HG03520 (cell line): Measurements from ENCODE around the gene C4B.
"Not testable (repeated sequence)": the region's sequence is repeated elsewhere in the genome, so short reads cannot be mapped to it uniquely, and the experiment has no call there.

Experiments used
- ATAC-seq: cut with Tn5 transposase; IDR thresholded peaks from one replicate; pipeline ENCODE4 v1.9.1; 2021; ENCODE audit warnings: mild to moderate bottlenecking, moderate library complexity; ENCODE audit not compliant: unreplicated experiment

Gene C4B

DNA sequence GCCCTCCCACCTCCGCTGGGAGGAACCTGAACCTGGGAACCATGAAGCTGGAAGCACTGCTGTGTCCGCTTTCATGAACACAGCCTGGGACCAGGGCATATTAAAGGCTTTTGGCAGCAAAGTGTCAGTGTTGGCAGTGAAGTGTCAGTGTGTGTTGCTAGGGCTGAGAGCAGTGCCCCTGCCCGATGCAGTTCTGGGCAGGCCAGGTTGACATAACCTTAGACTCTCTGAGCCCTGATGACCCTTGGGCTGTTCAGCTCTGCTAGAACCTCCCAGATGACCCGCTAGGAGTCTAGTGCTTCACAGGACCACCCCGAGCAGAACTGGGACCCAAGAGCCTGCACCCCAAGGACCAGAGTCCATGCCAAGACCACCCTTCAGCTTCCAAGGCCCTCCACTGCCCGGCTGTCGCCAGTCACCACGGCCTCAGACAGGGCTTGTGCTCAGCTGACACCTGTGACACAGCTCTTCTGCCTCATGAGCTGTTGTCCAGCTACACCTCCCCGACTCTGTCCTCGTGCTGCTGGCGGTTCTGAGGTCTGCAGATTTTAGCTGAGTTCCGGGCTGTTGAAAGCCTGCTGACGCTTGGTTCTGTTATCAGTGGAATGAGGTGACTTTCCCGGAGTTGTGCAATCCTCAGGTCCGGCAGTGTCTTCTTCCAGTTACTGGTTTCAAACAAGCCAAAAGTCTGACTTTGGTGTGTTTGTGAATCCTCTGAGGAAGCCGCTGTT is 20.9 kb downstream of the C4B start:
- ATAC-seq: not testable (repeated sequence)

DNA sequence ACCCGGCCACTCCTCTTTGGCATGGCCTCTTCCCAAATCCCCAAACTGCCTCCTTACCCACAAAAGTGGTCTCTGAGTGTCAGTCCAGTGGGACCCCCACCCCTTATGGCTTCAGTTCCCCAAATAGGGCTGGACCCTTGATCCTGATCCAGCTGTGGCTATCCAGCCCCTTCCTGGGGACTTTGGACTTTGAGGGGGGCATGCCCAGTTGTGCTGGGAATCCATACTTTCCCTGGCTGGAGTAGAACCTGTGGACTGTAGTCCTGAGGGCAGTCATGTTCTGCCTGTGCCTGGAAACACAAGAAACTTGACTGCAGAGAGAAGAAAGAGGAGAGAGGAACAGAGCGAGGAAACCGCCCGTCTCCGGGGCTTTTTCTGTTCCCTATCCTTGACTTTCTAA is 22.5 kb downstream of the C4B start:
- ATAC-seq: not testable (repeated sequence)

DNA sequence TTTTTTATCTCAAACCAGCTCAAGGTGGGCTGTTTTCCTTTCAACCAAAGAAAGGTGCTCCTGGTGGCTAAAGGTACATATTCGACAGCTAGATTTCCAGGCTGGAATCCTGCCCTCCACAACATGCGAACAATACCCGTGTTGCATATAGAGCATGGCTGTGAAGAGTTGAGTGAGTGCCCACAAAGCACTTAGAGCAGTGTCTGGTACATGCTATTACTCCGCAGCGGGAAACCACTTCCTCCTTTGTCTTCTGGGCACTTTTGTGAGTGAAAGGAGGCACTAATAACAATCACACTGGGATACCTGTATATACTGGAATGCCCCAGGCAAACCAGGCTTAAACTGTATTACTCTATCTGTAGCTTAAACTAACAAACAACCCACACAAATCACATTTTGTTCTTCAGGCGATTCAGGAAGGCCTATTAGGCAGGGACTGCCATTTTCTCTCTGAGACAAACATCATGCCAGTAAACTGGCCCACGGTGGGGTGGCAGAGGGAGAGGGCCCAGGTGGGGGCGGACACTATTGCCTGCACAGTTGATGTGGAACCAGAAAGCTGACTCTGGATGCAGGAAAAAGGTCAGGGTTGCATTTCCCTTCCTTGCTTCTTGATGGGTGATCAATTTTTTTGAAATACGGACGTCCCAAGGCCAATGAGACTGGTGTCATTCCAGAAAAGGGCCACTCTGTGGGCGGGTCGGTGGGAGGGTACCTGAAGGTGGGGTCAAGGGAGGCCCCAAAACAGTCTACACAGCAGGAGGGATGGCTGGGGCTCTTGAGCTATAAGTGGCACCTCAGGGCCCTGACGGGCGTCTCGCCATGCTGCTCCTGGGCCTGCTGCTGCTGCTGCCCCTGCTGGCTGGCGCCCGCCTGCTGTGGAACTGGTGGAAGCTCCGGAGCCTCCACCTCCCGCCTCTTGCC is 23.3 kb downstream of the C4B start, which contains the start of gene CYP21A2:
TSS of gene CYP21A2 (plus strand) at position 818 of the 927 bp plus-strand sequence. CDS start at position 826, 8 bp downstream.
- not testable (repeated sequence) for ATAC-seq

DNA sequence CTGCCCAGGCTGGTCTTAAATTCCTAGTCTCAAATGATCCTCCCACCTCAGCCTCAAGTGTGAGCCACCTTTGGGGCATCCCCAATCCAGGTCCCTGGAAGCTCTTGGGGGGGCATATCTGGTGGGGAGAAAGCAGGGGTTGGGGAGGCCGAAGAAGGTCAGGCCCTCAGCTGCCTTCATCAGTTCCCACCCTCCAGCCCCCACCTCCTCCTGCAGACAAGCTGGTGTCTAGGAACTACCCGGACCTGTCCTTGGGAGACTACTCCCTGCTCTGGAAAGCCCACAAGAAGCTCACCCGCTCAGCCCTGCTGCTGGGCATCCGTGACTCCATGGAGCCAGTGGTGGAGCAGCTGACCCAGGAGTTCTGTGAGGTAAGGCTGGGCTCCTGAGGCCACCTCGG is 24.3 kb downstream of the C4B start:
- not testable (repeated sequence) for ATAC-seq

DNA sequence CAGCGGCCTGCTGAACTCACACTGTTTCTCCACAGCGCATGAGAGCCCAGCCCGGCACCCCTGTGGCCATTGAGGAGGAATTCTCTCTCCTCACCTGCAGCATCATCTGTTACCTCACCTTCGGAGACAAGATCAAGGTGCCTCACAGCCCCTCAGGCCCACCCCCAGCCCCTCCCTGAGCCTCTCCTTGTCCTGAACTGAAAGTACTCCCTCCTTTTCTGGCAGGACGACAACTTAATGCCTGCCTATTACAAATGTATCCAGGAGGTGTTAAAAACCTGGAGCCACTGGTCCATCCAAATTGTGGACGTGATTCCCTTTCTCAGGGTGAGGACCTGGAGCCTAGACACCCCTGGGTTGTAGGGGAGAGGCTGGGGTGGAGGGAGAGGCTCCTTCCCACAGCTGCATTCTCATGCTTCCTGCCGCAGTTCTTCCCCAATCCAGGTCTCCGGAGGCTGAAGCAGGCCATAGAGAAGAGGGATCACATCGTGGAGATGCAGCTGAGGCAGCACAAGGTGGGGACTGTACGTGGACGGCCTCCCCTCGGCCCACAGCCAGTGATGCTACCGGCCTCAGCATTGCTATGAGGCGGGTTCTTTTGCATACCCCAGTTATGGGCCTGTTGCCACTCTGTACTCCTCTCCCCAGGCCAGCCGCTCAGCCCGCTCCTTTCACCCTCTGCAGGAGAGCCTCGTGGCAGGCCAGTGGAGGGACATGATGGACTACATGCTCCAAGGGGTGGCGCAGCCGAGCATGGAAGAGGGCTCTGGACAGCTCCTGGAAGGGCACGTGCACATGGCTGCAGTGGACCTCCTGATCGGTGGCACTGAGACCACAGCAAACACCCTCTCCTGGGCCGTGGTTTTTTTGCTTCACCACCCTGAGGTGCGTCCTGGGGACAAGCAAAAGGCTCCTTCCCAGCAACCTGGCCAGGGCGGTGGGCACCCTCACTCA is 25.0 kb downstream of the C4B start:
- ATAC-seq: not testable (repeated sequence)

DNA sequence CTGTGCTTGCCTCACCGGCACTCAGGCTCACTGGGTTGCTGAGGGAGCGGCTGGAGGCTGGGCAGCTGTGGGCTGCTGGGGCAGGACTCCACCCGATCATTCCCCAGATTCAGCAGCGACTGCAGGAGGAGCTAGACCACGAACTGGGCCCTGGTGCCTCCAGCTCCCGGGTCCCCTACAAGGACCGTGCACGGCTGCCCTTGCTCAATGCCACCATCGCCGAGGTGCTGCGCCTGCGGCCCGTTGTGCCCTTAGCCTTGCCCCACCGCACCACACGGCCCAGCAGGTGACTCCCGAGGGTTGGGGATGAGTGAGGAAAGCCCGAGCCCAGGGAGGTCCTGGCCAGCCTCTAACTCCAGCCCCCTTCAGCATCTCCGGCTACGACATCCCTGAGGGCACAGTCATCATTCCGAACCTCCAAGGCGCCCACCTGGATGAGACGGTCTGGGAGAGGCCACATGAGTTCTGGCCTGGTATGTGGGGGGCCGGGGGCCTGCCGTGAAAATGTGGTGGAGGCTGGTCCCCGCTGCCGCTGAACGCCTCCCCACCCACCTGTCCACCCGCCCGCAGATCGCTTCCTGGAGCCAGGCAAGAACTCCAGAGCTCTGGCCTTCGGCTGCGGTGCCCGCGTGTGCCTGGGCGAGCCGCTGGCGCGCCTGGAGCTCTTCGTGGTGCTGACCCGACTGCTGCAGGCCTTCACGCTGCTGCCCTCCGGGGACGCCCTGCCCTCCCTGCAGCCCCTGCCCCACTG is 25.9 kb downstream of the C4B start:
- not testable (repeated sequence) for ATAC-seq

DNA sequence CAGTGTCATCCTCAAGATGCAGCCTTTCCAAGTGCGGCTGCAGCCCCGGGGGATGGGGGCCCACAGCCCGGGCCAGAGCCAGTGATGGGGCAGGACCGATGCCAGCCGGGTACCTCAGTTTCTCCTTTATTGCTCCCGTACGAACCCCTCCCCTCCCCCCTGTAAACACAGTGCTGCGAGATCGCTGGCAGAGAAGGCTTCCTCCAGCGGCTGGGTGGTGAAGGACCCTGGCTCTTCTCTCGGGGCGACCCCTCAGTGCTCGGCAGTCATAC is 26.4 kb downstream of the C4B start:
- not testable (repeated sequence) for ATAC-seq

DNA sequence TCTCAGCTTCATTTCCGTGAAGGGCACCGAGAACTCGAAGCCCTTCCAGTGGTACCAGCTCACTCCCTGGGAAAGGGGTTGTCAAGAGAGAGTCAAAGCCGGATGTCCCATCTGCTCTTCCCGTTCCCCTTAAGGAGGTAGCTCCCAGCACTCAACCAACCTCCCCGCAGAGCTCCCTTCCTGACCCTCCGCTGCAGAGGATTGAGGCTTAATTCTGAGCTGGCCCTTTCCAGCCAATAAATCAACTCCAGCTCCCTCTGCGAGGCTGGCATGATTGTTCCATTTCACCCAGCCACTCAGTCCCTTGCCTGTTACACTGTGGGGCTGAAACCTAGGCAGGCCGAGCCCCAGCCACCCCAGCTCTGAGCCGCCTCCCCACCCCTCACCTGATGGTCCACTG is 26.8 kb downstream of the C4B start:
- ATAC-seq: not testable (repeated sequence)

DNA sequence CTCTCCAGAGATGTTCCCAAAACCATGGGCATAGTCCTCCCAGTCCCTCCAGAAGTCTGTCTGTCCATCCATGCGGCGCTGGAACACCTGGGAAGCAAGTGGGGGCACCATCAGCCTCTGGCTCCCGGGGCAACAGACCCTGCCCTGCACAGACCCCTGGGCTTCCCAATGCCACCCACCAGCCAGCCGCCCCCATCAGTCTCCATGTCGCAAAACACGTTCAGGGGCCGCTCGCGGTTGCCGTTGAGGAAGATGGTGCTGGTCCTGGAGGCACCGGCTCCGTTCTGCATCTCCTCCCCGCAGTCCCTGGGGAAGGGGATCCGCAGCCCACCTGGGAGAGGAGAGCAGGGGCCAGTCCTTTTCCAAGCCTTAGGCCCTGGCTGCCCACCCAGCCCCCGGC is 27.7 kb downstream of the C4B start:
- not testable (repeated sequence) for ATAC-seq

DNA sequence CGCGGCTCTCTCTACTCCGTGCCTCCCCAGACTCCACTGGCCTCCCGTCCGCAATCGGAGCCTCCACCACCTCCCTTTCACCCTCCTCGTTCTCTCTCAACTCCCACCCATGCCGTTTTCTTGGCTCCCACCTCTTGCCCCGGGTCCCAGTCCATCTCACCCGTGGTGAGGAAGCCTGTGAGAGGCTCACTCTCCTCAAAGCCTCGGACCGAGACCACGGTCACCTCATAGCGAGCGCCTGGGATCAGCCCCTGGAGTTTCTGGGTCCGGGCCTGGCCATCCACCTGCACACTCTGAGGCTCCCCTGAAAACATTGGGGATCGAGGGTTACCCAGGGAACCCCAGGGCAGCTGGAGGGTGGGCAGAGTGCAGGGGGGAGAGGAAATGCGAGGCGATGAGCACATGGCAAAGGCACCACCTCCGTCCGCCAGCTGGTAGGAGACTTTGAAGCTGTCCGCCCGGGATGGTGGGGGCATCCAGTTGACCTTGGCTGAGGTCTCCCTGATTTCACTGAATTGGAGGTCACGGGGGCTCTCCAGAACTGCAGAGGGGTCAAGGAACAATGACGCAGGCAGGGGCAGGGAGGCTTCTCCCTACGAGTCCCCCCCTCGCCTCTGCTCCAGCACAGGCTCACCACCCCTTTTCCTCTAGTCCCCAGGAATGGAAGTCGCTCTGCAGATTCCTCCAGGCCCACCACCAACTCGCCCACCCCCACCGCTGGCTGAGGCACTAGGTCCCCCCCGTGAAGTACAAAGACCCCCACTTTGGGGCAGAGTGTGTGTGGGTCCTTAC is 29.2 kb downstream of the C4B start:
- ATAC-seq: not testable (repeated sequence)

DNA sequence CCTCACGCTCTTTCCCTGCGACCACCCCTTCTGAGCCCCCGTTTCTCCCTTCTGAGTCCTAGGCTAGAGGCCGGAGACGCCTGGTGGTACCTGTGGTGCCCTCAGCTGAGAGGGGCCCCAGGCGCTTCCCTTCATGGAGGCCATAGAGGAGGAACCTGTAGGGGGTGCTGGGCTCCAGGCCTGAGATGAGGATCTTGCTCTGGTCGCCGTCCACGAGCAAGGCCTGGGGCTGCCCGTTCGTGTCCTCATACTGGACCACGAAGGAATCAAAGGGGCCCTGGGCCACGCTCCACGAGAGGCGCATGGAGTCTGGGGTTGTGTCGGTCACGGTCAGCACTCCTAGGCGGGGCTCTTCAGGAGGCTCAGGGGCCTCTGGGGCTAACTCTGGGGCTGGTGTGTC is 30.3 kb downstream of the C4B start:
- ATAC-seq: not testable (repeated sequence)

DNA sequence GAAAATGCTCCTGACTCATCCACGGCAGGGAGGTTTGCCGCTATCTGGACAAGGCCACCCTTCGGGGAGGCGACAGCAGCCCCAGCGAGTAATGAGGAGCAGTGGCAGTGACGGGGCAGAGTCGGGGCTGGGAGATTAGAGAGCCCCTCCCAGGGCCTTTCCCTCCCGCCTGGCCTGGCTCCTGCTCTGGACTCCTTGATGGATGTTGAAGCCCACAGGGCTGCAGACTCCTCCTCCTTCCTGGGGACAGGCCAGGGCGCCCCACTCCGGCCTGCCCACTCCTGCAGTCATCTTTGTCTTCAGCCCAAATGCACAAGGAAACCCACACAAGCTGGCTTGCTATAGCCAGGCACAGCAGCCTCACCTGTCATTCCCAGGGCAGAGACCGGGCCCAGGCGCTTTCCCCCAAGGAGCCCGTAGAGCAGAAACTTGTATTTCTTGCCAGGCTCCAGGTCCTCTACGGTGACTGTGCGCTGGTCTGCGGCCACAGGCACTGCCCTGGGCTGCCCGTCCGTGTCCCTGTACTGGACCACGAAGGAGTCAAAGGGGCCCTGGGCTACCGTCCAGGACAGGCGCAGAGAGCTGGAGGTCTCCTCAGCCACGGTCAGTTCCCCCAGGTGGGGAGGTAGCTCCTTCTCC is 31.3 kb downstream of the C4B start:
- ATAC-seq: no peak

DNA sequence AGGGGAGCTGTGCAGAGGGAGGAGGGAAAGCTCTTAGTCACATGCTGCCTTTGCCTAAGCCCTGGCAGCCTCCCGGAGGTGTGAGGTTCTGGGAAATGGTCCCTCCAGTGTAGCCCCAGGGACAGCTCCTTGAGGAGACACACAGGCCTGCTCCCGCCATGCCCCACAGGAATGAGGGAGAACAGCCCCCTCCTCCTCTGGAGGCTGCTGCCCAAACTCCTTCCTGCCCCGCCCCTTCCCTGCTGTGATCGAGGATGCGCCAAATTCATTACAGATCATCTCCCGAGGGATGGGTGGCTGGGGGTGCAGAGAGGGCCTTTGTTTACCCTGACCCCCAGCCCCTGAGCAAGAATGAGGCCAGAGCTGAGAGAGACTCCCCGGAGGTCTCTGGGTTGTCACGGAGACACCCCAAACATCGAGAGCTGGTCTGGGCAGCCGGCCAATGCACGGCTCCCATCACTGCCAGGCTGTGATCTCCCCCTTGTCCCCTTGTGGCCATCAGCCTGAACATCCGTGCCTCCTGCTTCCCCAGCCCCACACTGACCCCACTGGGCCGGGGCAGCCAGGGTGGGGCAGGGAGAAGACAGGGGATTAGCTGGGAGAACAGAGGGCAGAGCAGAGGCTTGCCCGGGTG is 32.0 kb downstream of the C4B start:
- ATAC-seq: no peak

DNA sequence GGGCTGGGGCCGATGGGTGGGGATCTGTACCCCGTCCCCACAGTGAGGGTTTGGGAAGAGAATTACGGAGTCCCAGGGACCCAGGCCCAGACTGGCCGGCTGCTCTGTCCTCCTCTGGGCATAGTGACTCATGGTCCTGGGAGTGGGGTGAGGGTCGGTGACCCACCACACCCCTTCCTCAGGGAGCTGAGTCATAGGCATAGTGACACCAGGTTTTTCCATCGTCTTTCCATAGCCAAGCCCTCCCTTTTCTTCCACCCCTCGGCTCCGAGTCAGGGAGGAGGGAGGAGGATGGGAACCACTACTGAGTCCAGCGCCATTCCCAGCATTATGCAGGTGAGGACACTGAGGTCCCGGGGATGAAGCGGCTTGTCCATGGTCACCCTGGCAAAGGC is 32.5 kb downstream of the C4B start:
- ATAC-seq: no peak

DNA sequence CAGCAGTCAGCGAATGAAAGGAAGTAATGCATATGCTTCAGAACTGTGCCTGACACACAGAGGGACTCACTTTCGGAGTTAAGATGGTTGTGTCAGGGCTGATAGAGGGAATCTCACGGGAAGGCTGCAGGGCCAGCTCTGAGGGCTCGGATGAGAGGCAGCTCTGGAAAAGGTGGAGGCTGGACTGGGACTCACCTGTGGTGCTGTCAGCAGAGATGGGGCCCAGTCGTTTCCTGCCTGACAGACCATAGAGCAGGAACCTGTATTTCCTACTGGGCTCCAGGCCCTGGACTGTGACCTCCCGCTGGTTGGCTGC is 32.9 kb downstream of the C4B start:
- ATAC-seq: no peak

DNA sequence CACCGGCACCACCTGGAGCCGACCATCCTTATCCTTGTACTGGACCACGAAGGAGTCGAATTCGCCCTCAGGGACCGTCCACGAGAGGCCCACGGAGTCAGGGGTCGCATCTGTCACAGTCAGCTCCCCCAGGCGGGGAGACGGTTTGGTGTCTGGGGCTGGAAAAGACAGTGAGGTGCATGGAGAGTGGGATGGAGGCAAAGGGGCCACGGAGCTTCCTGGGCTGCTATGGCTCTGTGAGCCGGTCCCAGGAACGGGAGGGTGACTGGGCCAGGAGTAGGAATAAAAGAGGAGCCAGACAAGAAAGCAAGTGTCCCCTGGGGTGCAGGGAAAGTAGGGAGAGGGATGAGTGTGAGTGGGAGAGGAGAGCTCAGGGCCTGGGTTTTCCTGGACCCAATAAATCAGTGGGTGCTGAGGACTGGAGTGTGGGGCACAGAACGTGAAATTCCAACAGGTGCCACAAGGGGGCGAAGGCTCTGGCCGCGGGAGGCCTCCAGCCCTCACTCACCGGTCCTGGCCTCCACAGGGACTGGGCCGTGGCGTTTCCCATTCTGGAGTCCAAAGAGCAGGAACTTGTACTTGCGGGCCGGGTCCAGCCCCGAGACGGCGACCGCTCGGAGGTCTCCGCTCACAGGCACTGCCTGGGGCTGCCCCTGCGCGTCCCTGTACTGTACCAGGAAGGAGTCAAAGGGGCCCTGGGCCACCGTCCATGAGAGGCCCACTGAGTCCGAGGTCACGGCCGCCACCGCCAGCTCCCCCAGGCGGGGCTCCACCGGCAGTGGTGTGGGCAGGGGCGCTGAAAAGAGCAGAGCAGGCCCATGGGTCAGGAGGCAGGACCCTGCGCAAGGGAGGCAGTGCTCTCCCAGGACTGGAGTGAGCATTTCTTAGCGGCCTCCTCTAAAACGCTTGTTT is 33.5 kb downstream of the C4B start:
- no peak for ATAC-seq

DNA sequence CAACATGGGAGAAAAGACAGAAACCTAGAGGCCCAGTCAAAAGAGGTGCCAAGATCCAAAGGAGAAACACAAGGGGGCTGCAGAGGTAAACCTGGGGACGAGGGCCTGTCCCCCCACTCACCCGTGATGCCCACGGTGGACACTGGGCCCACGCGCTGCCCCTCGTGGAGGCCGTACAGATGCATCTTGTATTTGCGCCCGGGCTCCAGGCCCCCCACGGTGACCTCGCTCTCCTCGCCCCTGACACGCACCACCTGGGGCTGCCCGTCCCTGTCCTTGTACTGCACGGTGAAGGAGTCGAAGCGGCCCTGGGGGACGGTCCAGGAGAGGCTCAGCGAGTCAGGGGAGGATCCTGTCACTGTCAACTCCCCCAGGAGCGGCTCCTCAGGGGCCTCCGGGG is 34.6 kb downstream of the C4B start:
- not testable (repeated sequence) for ATAC-seq

DNA sequence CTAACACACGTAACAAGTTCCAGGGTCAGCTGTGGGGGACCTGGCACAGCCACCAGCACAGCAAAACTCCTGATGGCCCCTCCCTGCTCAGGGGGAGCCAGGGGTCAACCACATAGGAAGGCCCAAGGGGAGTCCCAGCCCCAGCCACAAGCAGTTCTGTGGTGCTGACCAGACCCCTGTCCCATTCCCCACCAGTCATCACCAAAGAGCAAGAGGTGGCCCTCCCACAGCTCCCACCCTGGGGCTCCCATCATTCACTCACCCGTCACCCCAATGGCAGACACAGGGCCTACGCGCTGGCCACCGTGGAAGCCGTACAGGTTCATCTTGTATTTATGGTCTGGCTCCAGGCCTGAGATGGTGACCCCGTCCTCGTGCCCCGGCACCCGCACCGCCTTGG is 35.1 kb downstream of the C4B start:
- not testable (repeated sequence) for ATAC-seq
